HepG2 (cell line): ENCODE measurements around the gene MOB4. TPM values are rescaled to one million over a fixed set of nuclear protein-coding genes. Genes with fewer than 3 reads are reported as not detected.

Experiments used
- ATAC-seq: fragments of 200-7000 bp; cut with Tn5 transposase; 3 replicates; pipeline ENCODE4 v1.9.1; 2020; ENCODE audit warnings: mild to moderate bottlenecking, moderate library complexity
- BruUV-seq: library from RNA; stranded (reverse); fragments of 400-500 nt; replicated peaks from 2 replicates; lab custom pipeline; 2021; lab: Mats Ljungman, UMichigan
- CTCF ChIA-PET: fragments of 300-600 bp; formaldehyde crosslinking; extraction: SDS; loops from one replicate; lab custom pipeline; 2021; ENCODE audit warnings: low total read pairs, inconsistent platforms, low intra/inter-chr PET ratio; lab: Yijun Ruan, JAX
- POLR2A ChIA-PET: fragments of 350-600 bp; sonication (Branson Sonifier 250); formaldehyde crosslinking; loops from one replicate; lab custom pipeline; 2020; ENCODE audit warnings: antibody characterized with exemption, inconsistent platforms; lab: Yijun Ruan, JAX
- DNase-seq: peaks from one replicate; pipeline ENCODE4 v3.0.0-alpha.2; 2015; ENCODE audit warnings: low spot score
- FAIRE-seq: peaks from 3 replicates; lab custom pipeline; 2011; peaks lifted over from hg19 to GRCh38; lab: Jason Lieb, UNC
- H2AFZ ChIP-seq: one replicate; pipeline ENCODE4 v1.6.1; 2011; ENCODE audit warnings: low read length, inconsistent platforms
- H3K27ac ChIP-seq: fragments of 300-600 bp; 3 replicates; pipeline ENCODE4 v1.8.0; 2011; ENCODE audit warnings: mixed run types, mild to moderate bottlenecking, mixed read lengths, low read length, inconsistent platforms; ENCODE audit not compliant: insufficient read depth; ENCODE audit errors: extremely low read length
- H3K27me3 ChIP-seq, 2 experiments: fragments of 200-600 bp in 1 of 2; 2 replicates in 1 of 2; 3 replicates in 1 of 2; pipeline versions ENCODE4 v1.6.0 to v1.8.0; 2011; ENCODE audit warnings: low read length in 2 of 2, mild to moderate bottlenecking in 2 of 2, moderate library complexity in 2 of 2, inconsistent platforms in 1 of 2; ENCODE audit not compliant: insufficient read depth in 2 of 2, control insufficient read depth in 1 of 2
- H3K36me3 ChIP-seq, 2 experiments: fragments of 200-600 bp in 1 of 2; replicated peaks in 1 of 2; 2 replicates in 1 of 2; 3 replicates in 1 of 2; pipeline versions ENCODE4 v1.5.1 to v1.8.0; 2011; ENCODE audit warnings: low read length in 2 of 2, inconsistent platforms in 1 of 2; ENCODE audit not compliant: insufficient read depth in 2 of 2, control insufficient read depth in 1 of 2
- H3K4me1 ChIP-seq: 2 replicates; pipeline ENCODE4 v1.5.1; 2012; ENCODE audit warnings: low read length, inconsistent platforms; ENCODE audit not compliant: insufficient read depth
- H3K4me2 ChIP-seq: 2 replicates; pipeline ENCODE4 v1.6.0; 2011; ENCODE audit warnings: low read depth, low read length, inconsistent platforms
- H3K4me3 ChIP-seq, 3 experiments: fragments of 200-600 bp in 1 of 3; sonication (generic), shearing (Covaris generic) in 1 of 3; replicated peaks in 1 of 3; 2 replicates each; pipeline ENCODE4 v1.5.1; 2011 to 2016; ENCODE audit warnings: low read length in 3 of 3, inconsistent platforms in 2 of 3, low read depth in 2 of 3, mild to moderate bottlenecking in 2 of 3, control low read depth in 1 of 3, mixed read lengths in 1 of 3; ENCODE audit not compliant: insufficient read depth in 1 of 3
- H3K79me2 ChIP-seq: one replicate; pipeline ENCODE4 v1.6.1; 2011; ENCODE audit warnings: low read length, inconsistent platforms; ENCODE audit not compliant: insufficient read depth
- H3K9ac ChIP-seq: 2 replicates; pipeline ENCODE4 v1.6.0; 2011; ENCODE audit warnings: mild to moderate bottlenecking, low read depth, low read length, inconsistent platforms; ENCODE audit not compliant: insufficient read depth
- H3K9me3 ChIP-seq: 2 replicates; pipeline ENCODE4 v1.5.1; 2012; ENCODE audit warnings: mild to moderate bottlenecking, low read length
- H4K20me1 ChIP-seq: 2 replicates; pipeline ENCODE4 v1.6.0; 2011; ENCODE audit warnings: inconsistent platforms, mild to moderate bottlenecking, low read length, moderate library complexity; ENCODE audit not compliant: insufficient read depth
- ARID2 ChIP-seq: sonication (generic); formaldehyde crosslinking; IDR thresholded peaks from 2 replicates; pipeline ENCODE4 v1.8.1; 2022; ENCODE audit warnings: mild to moderate bottlenecking, missing genetic modification reagents, borderline replicate concordance
- CEBPB ChIP-seq: IDR thresholded peaks from 2 replicates; pipeline ENCODE4 v1.6.1; 2011; ENCODE audit warnings: low read depth, low read length, improper control_type of control experiment, borderline replicate concordance
- CEBPG ChIP-seq: IDR thresholded peaks from 2 replicates; pipeline ENCODE4 v1.6.1; 2016
- FOSL2 ChIP-seq: sonication (generic); formaldehyde crosslinking; IDR thresholded peaks from 2 replicates; pipeline ENCODE4 v1.4.0; 2020; ENCODE audit warnings: missing genetic modification reagents
- SAP130 ChIP-seq: IDR thresholded peaks from 2 replicates; pipeline ENCODE4 v1.6.1; 2016; ENCODE audit warnings: low read depth
- STAG1 ChIP-seq: sonication (generic); formaldehyde crosslinking; IDR thresholded peaks from 2 replicates; pipeline ENCODE4 v1.4.0; 2020; ENCODE audit warnings: missing genetic modification reagents
- THAP11 ChIP-seq: IDR thresholded peaks from 2 replicates; pipeline ENCODE4 v1.6.1; 2016; ENCODE audit warnings: missing biosample characterization, missing genetic modification reagents
- YEATS4 ChIP-seq: sonication (generic); formaldehyde crosslinking; IDR thresholded peaks from 2 replicates; pipeline ENCODE4 v1.4.0; 2020; ENCODE audit warnings: missing genetic modification reagents, borderline replicate concordance
- ZNF354B ChIP-seq: sonication (generic); formaldehyde crosslinking; IDR thresholded peaks from 2 replicates; pipeline ENCODE4 v1.8.0; 2022; ENCODE audit warnings: mild to moderate bottlenecking, missing genetic modification reagents
- ZNF704 ChIP-seq: sonication (generic); formaldehyde crosslinking; IDR thresholded peaks from 2 replicates; pipeline ENCODE4 v1.8.1; 2023; ENCODE audit warnings: mild to moderate bottlenecking, inconsistent platforms, moderate library complexity, missing genetic modification reagents, borderline replicate concordance
- WGBS: methylation state at CpG from one replicate; pipeline ENCODE4 v1.1.6; 2017; ENCODE audit warnings: low lambda C conversion rate; 5-methylcytosine and 5-hydroxymethylcytosine counted together
- in situ Hi-C: cut with HindIII; loops from 2 replicates; pipeline ENCODE4 v1.10.0; 2017; ENCODE audit warnings: low pct_unique_long_range_greater_than_20kb; ENCODE audit not compliant: extremely low pct_ligation_motif_present
- intact Hi-C: fragments of 100-400 bp; cut with micrococcal nuclease; formaldehyde crosslinking; loops from one replicate; pipeline ENCODE4 v1.10.0; 2022; ENCODE audit not compliant: unreplicated experiment
- polyA plus RNA-seq, 8 experiments: library from polyadenylated mRNA; depleted of rRNA in 3 of 8; stranded (reverse) in 7 of 8; unstranded in 1 of 8; fragments of >200 nt; fragmentation: Illumina TruSeq in 4 of 8; extraction: Trizol in 4 of 8; gene quantifications; 2 replicates each; pipeline versions ENCODE4 v1.2.1 to v1.2.3, GENCODE V29; 2011 to 2016; ENCODE audit warnings: low read depth in 4 of 8, missing spikeins in 1 of 8, mixed read lengths in 1 of 8; ENCODE audit not compliant: insufficient read depth in 1 of 8
- total RNA-seq, 5 experiments: library from RNA; depleted of rRNA; stranded (reverse); fragments of >200 nt; fragmentation: Illumina TruSeq; extraction: Trizol; gene quantifications; 2 replicates each; pipeline ENCODE4 v1.2.3, GENCODE V29; 2016; ENCODE audit warnings: low read depth in 1 of 5
- TF ChIP-seq, protein P1 (sequence below), 2 experiments: sonication (generic) in 1 of 2; formaldehyde crosslinking in 1 of 2; IDR thresholded peaks; 2 replicates each; pipeline versions ENCODE4 v1.6.1 to v1.9.0; 2014 to 2022; ENCODE audit warnings: antibody characterized with exemption in 1 of 2, borderline replicate concordance in 1 of 2, inconsistent platforms in 1 of 2, low read depth in 1 of 2, missing genetic modification reagents in 1 of 2
- TF ChIP-seq, protein P2 (sequence below): IDR thresholded peaks from 2 replicates; pipeline ENCODE4 v1.6.1; 2012; ENCODE audit warnings: inconsistent platforms
- TF ChIP-seq, protein P3 (sequence below): sonication (generic); formaldehyde crosslinking; IDR thresholded peaks from 2 replicates; pipeline ENCODE4 v1.5.0; 2020; ENCODE audit warnings: mild to moderate bottlenecking, missing genetic modification reagents, moderate library complexity

The MOB4 gene
- total and polyA plus RNA-seq, 2 of the 13 experiments (the other 11 are each of a cell fraction or from before 2014, with no cell fraction given), result 35.7 to 38.6 TPM

- Histone ChIP-seq H3K79me2 (no peaks in the 10 kb centered on the region), H3K36me3 (no peaks in the 10 kb centered on the region), H3K9ac (no peak overlapping the region), H3K9me3 (no peaks in the 10 kb centered on the region), H3K4me3 (peak overlapping the region in 1 of 3 experiments; percentile 14; a peak in 1 of 6 replicates), H3K27me3 (peaks cover 0 to 17% of the 10 kb centered on the region in 2 experiments; a peak in 2 of 5 replicates), H3K27ac (no peak overlapping the region), H3K4me2 (peak overlapping the region; percentile 62), H4K20me1 (no peaks in the 10 kb centered on the region), H3K4me1 (peaks cover 23% of the 10 kb centered on the region), H2AFZ (peak overlapping the region; percentile 92)
- ATAC-seq (peak; percentile 97), FAIRE-seq (peak; percentile 64), DNase-seq (peak; percentile 69)
- intact Hi-C loops, result loop anchor here (2.0 to 5.0 kb wide), 3 partner anchors 82 to 177 kb away; partner anchors contain the start of genes HSPE1 and MOB4
- ChIA-PET POLR2A (interaction anchor here (0.9 to 1.3 kb wide), 7 partner anchors 14 to 164 kb away, joined by 3 to 14 read pairs (median 4); partner anchors contain the start of genes COQ10B, HSPD1, HSPE1 and SF3B1), CTCF (no interaction called here)
- BruUV-seq, result no TSS peak
- in situ Hi-C loops, result no loop called here
- 32% methylated on average over 11 of the region's 11 CpGs for WGBS
- TF ChIP-seq SAP130 (CRISPR knock-in tag), result peak; percentile 42
- TF ChIP-seq YEATS4, result no peak
- 0 out of 2 replicates have a peak, but pooled peaks have one; percentile 40 for TF ChIP-seq ZNF354B
- TF ChIP-seq CEBPB, result peak; percentile 54; the same call in 1 of the 2 replicates
- TF ChIP-seq, protein P1, sequence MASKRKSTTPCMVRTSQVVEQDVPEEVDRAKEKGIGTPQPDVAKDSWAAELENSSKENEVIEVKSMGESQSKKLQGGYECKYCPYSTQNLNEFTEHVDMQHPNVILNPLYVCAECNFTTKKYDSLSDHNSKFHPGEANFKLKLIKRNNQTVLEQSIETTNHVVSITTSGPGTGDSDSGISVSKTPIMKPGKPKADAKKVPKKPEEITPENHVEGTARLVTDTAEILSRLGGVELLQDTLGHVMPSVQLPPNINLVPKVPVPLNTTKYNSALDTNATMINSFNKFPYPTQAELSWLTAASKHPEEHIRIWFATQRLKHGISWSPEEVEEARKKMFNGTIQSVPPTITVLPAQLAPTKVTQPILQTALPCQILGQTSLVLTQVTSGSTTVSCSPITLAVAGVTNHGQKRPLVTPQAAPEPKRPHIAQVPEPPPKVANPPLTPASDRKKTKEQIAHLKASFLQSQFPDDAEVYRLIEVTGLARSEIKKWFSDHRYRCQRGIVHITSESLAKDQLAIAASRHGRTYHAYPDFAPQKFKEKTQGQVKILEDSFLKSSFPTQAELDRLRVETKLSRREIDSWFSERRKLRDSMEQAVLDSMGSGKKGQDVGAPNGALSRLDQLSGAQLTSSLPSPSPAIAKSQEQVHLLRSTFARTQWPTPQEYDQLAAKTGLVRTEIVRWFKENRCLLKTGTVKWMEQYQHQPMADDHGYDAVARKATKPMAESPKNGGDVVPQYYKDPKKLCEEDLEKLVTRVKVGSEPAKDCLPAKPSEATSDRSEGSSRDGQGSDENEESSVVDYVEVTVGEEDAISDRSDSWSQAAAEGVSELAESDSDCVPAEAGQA (IDR thresholded peaks at IDR 0.05; ENCODE audit: low read depth), result no peak
- TF ChIP-seq, protein P1 (CRISPR knock-in tag; IDR thresholded peaks at IDR 0.05; ENCODE audit: borderline replicate concordance), result no peak
- peak; percentile 48; the same call in 1 of the 2 replicates for TF ChIP-seq CEBPG
- TF ChIP-seq, protein P2, sequence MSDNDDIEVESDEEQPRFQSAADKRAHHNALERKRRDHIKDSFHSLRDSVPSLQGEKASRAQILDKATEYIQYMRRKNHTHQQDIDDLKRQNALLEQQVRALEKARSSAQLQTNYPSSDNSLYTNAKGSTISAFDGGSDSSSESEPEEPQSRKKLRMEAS, result peak; percentile 53
- no peak for TF ChIP-seq ZNF704 (CRISPR knock-in tag)
- 0 out of 2 replicates have a peak, but pooled peaks have one; percentile 63 for TF ChIP-seq ARID2 (CRISPR knock-in tag)
- TF ChIP-seq THAP11 (CRISPR knock-in tag), result 0 out of 2 replicates have a peak, but pooled peaks have one; percentile 32
- TF ChIP-seq STAG1 (CRISPR knock-in tag), result peak; percentile 67
- 0 out of 2 replicates have a peak, but pooled peaks have one; percentile 16 for TF ChIP-seq FOSL2
- TF ChIP-seq, protein P3, sequence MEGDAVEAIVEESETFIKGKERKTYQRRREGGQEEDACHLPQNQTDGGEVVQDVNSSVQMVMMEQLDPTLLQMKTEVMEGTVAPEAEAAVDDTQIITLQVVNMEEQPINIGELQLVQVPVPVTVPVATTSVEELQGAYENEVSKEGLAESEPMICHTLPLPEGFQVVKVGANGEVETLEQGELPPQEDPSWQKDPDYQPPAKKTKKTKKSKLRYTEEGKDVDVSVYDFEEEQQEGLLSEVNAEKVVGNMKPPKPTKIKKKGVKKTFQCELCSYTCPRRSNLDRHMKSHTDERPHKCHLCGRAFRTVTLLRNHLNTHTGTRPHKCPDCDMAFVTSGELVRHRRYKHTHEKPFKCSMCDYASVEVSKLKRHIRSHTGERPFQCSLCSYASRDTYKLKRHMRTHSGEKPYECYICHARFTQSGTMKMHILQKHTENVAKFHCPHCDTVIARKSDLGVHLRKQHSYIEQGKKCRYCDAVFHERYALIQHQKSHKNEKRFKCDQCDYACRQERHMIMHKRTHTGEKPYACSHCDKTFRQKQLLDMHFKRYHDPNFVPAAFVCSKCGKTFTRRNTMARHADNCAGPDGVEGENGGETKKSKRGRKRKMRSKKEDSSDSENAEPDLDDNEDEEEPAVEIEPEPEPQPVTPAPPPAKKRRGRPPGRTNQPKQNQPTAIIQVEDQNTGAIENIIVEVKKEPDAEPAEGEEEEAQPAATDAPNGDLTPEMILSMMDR, result peak; percentile 52
Measured at GRCh38 chr2:197599285-197599965, 83.6 kb downstream of the MOB4 start.
